Hepatocyte (in vitro differentiated cells): Measurements from ENCODE around the gene FOXA2. TPM values are rescaled to one million over a fixed set of nuclear protein-coding genes. Genes with fewer than 3 reads are reported as not detected.

Experiments
- DNase-seq: peaks from one replicate; pipeline ENCODE4 v3.0.0-alpha.2; 2016; ENCODE audit warnings: low spot score
- H2AFZ ChIP-seq: fragments of 200-600 bp; sonication (generic); 2 replicates; pipeline ENCODE4 v1.6.0; 2016; ENCODE audit warnings: antibody characterized with exemption, mild to moderate bottlenecking
- H3K27ac ChIP-seq: fragments of 200-600 bp; sonication (generic); 2 replicates; pipeline ENCODE4 v1.5.1; 2016; ENCODE audit warnings: mild to moderate bottlenecking
- H3K27me3 ChIP-seq: fragments of 200-600 bp; sonication (generic); 2 replicates; pipeline ENCODE4 v1.6.1; 2016
- H3K36me3 ChIP-seq: fragments of 200-600 bp; sonication (generic); replicated peaks from 2 replicates; pipeline ENCODE4 v1.5.1; 2016; ENCODE audit warnings: low read depth; ENCODE audit not compliant: insufficient read depth
- H3K4me1 ChIP-seq: fragments of 200-600 bp; sonication (generic); 2 replicates; pipeline ENCODE4 v1.5.1; 2016; ENCODE audit warnings: mild to moderate bottlenecking, moderate library complexity; ENCODE audit not compliant: insufficient read depth
- H3K4me2 ChIP-seq: fragments of 200-600 bp; sonication (generic); 2 replicates; pipeline ENCODE4 v1.6.0; 2016
- H3K4me3 ChIP-seq: fragments of 200-600 bp; sonication (generic); 2 replicates; pipeline ENCODE4 v1.5.1; 2016; ENCODE audit warnings: mild to moderate bottlenecking
- H3K79me2 ChIP-seq: fragments of 200-600 bp; sonication (generic); 2 replicates; pipeline ENCODE4 v1.6.0; 2017; ENCODE audit warnings: mild to moderate bottlenecking
- H3K9me2 ChIP-seq: fragments of 200-600 bp; sonication (generic); replicated peaks from 2 replicates; pipeline ENCODE4 v1.6.0; 2017; ENCODE audit warnings: mild to moderate bottlenecking; ENCODE audit not compliant: insufficient read depth
- H3K9me3 ChIP-seq: fragments of 200-600 bp; sonication (generic); 2 replicates; pipeline ENCODE4 v1.5.1; 2016; ENCODE audit warnings: low read depth, mild to moderate bottlenecking
- H4K20me1 ChIP-seq: fragments of 200-600 bp; sonication (generic); 2 replicates; pipeline ENCODE4 v1.6.0; 2016; ENCODE audit warnings: mild to moderate bottlenecking; ENCODE audit not compliant: insufficient read depth, poor library complexity, severe bottlenecking
- CTCF ChIP-seq: fragments of 200-600 bp; sonication (generic); IDR thresholded peaks from 2 replicates; pipeline ENCODE4 v1.5.1; 2016; ENCODE audit warnings: antibody characterized with exemption, mild to moderate bottlenecking; ENCODE audit not compliant: poor library complexity
- EZH2 ChIP-seq: fragments of 200-600 bp; sonication (generic); IDR thresholded peaks from 2 replicates; pipeline ENCODE4 v1.6.1; 2016; ENCODE audit warnings: antibody characterized with exemption, mild to moderate bottlenecking, borderline replicate concordance
- EZH2phosphoT487 ChIP-seq: fragments of 200-600 bp; sonication (generic); IDR thresholded peaks from one replicate; pipeline ENCODE4 v1.6.1; 2018; ENCODE audit warnings: antibody characterized with exemption, mild to moderate bottlenecking, low read depth, moderate library complexity; ENCODE audit not compliant: unreplicated experiment, severe bottlenecking
- WGBS: methylation state at CpG from one replicate; pipeline ENCODE4 v1.1.6; 2016; ENCODE audit warnings: low lambda C conversion rate; ENCODE audit errors: missing lambda C conversion rate; 5-methylcytosine and 5-hydroxymethylcytosine counted together
- polyA plus RNA-seq: library from polyadenylated mRNA; unstranded; fragments of >200 nt; fragmentation: Nextera tagmentation; extraction: Ambion mirVana; gene quantifications from 2 replicates; pipeline ENCODE4 v1.2.1, GENCODE V29; 2016
- total RNA-seq: library from RNA; depleted of rRNA; stranded (reverse); fragments of >200 nt; gene quantifications from 2 replicates; pipeline ENCODE4 v1.2.3, GENCODE V29; 2014

FOXA2 gene
- 7.9 and 11.1 TPM in 2 replicates for total RNA-seq
- 13.3 and 17.5 TPM in 2 replicates for polyA plus RNA-seq

DNA sequence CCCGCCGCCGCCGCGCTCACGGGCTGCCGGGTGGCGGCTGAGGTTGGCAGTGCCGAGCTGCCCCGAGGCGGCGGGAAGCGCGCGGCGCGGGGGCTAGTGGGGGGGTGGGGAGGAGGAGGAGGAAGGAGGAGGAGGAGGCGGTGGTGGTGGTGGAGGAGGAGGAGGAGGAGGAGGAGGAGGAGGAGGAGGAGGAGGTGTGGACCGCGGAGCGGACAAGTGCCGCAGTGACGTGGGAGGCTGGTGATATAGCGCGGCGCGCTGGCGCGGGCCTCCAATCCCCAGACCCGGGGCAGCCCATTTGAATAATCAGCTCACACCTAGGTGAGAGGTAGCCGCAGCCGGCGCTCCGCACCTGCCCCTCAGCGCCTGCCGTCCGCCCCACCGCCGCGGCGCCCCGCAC is at the start of gene FOXA2:
FOXA2 (minus strand) TSS at position 51 of the 400 bp plus-strand sequence. CDS start 294 bp downstream, outside the sequence.
- Histone ChIP-seq H3K27me3 (peaks cover 95% of the 10 kb centered on the region), H2AFZ (peak within 1 kb of the TSS; percentile 57), H3K4me2 (peak within 1 kb of the TSS; percentile 80), H3K27ac (peak within 1 kb of the TSS; percentile 91), H4K20me1 (no peaks in the 10 kb centered on the region), H3K9me2 (no peaks in the 10 kb centered on the region), H3K36me3 (no peaks in the 10 kb centered on the region), H3K9me3 (no peaks in the 10 kb centered on the region), H3K4me1 (peaks cover 21% of the 10 kb centered on the region), H3K79me2 (peaks cover 8% of the 10 kb centered on the region), H3K4me3 (peak within 1 kb of the TSS; percentile 54)
- 0% methylated on average over 6 of the region's 42 CpGs for WGBS
- TF ChIP-seq EZH2: no peak
- no peak for TF ChIP-seq EZH2phosphoT487
- DNase-seq: peak; percentile 84

DNA sequence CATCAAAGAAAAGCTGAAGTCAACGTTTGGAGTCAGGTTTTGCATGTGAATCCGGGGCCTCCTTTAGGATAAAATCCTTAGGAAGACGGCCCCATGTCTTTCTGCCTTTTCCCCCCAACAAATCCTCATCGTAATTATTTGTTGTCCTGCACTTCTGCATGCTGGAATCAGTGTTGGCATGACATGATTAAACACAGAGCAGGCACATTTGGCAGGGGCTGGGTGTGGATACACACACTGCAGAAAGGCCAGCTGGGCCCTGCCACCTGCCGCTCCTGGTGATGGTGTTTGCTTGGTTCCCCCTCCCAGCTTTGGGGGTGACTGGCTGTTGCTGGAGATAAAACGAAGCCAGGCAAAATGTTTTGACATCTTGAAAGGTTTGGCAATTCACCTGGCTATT is 46.3 kb upstream of the FOXA2 start:
- Histone ChIP-seq H3K27me3 (no peaks in the 10 kb centered on the region), H3K4me1 (no peaks in the 10 kb centered on the region), H3K79me2 (no peaks in the 10 kb centered on the region), H3K9me3 (no peaks in the 10 kb centered on the region), H3K27ac (no peak overlapping the region), H2AFZ (no peak overlapping the region), H3K36me3 (no peaks in the 10 kb centered on the region), H3K4me2 (no peak overlapping the region), H4K20me1 (no peaks in the 10 kb centered on the region), H3K4me3 (no peak overlapping the region), H3K9me2 (no peaks in the 10 kb centered on the region)
- 59% methylated on average over 6 of the region's 6 CpGs for WGBS
- no peak for DNase-seq
- TF ChIP-seq CTCF: no peak
- TF ChIP-seq EZH2: no peak
- TF ChIP-seq EZH2phosphoT487: no peak

DNA sequence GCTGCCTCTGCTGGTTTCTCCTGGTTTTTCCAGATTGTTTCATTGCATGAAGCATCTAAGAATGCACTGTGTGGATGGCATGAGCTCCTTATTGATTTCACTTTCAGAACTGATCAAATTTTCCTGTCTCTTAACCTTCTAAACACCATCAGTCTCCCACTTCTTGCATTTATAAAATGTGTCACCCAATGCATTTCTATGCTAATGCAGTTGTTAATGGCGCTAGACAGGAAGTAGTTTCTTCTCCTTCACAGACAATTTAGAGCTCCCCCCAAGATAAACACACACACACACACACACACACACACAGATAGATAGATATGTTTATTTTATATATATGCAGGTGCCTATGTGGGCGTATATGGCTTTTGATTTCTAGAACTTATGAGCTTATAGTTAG is 45.6 kb upstream of the FOXA2 start:
- DNase-seq: no peak
- no peak overlapping the region for H3K4me3 ChIP-seq
- no peaks in the 10 kb centered on the region for H4K20me1 ChIP-seq
- H3K27me3 ChIP-seq: no peaks in the 10 kb centered on the region
- H3K79me2 ChIP-seq: no peaks in the 10 kb centered on the region
- H2AFZ ChIP-seq: no peak overlapping the region
- no peaks in the 10 kb centered on the region for H3K4me1 ChIP-seq
- no peaks in the 10 kb centered on the region for H3K36me3 ChIP-seq
- 81% methylated on average over 2 of the region's 2 CpGs for WGBS
- H3K9me2 ChIP-seq: no peaks in the 10 kb centered on the region
- H3K27ac ChIP-seq: no peak overlapping the region
- H3K9me3 ChIP-seq: no peaks in the 10 kb centered on the region
- no peak for TF ChIP-seq EZH2
- no peak for TF ChIP-seq CTCF
- no peak for TF ChIP-seq EZH2phosphoT487
- H3K4me2 ChIP-seq: no peak overlapping the region

- Histone ChIP-seq H3K27ac (no peak overlapping the region), H3K9me3 (no peaks in the 10 kb centered on the region), H3K9me2 (no peaks in the 10 kb centered on the region), H3K27me3 (no peaks in the 10 kb centered on the region), H2AFZ (no peak overlapping the region), H3K4me1 (no peaks in the 10 kb centered on the region), H3K79me2 (no peaks in the 10 kb centered on the region), H3K4me2 (no peak overlapping the region), H4K20me1 (no peaks in the 10 kb centered on the region), H3K4me3 (no peak overlapping the region), H3K36me3 (no peaks in the 10 kb centered on the region)
- TF ChIP-seq CTCF (no peak), EZH2phosphoT487 (no peak), EZH2 (no peak)
- DNase-seq: no peak
- WGBS: 54% methylated on average over 3 of the region's 3 CpGs
These were observed 45.1 kb upstream of the FOXA2 start for GRCh38 chr20:22629447-22629846.
